ENCODE measurements around the gene IFNL3. TPM values are rescaled to one million over a fixed set of nuclear protein-coding genes. Genes with fewer than 3 reads are reported as not detected.

Gene IFNL3
- total RNA-seq, 1 donor from 2014 or later: not detected

GRCh38 chr19:39199025-39199424 lies 45.8 kb downstream of the IFNL3 start:
- Mint-ChIP-seq H3K36me3 (ENCODE audit: low read depth, unreplicated experiment) (peaks cover 3% of the 10 kb centered on the region), H3K27me3 (ENCODE audit: low read depth, unreplicated experiment) (peaks cover 66% of the 10 kb centered on the region), H3K9me3 (ENCODE audit: unreplicated experiment) (no peaks in the 10 kb centered on the region), H3K27ac (ENCODE audit: unreplicated experiment) (no peak overlapping the region), H3K4me3 (ENCODE audit: unreplicated experiment) (no peak overlapping the region), H3K4me1 (ENCODE audit: low read depth, unreplicated experiment) (peaks cover 2% of the 10 kb centered on the region)
- Histone ChIP-seq H3K4me1 (ENCODE audit: insufficient read depth, low read length) (no peaks in the 10 kb centered on the region), H3K9me3 (ENCODE audit: insufficient read depth, low read depth, low read length) (no peaks in the 10 kb centered on the region), H3K27ac (ENCODE audit: low read depth, low read length) (no peak overlapping the region), H3K27me3 (ENCODE audit: insufficient read depth, low read length) (peaks cover 40% of the 10 kb centered on the region), H3K4me3 (ENCODE audit: insufficient read depth, low read depth, low read length) (no peak overlapping the region), H2AFZ (ENCODE audit: low read depth, low read length) (no peak overlapping the region), H3K9ac (ENCODE audit: low read length) (no peak overlapping the region), H3K36me3 (ENCODE audit: insufficient read depth, low read length) (no peaks in the 10 kb centered on the region), H3K79me2 (ENCODE audit: insufficient read depth, low read length) (no peaks in the 10 kb centered on the region), H4K20me1 (ENCODE audit: insufficient read depth, low read length) (no peaks in the 10 kb centered on the region), H3K4me2 (ENCODE audit: low read length) (no peak overlapping the region)
- DNase-seq (ENCODE audit: low read depth) (peak; percentile 9), FAIRE-seq (no peak)
- TF ChIP-seq, protein P1, sequence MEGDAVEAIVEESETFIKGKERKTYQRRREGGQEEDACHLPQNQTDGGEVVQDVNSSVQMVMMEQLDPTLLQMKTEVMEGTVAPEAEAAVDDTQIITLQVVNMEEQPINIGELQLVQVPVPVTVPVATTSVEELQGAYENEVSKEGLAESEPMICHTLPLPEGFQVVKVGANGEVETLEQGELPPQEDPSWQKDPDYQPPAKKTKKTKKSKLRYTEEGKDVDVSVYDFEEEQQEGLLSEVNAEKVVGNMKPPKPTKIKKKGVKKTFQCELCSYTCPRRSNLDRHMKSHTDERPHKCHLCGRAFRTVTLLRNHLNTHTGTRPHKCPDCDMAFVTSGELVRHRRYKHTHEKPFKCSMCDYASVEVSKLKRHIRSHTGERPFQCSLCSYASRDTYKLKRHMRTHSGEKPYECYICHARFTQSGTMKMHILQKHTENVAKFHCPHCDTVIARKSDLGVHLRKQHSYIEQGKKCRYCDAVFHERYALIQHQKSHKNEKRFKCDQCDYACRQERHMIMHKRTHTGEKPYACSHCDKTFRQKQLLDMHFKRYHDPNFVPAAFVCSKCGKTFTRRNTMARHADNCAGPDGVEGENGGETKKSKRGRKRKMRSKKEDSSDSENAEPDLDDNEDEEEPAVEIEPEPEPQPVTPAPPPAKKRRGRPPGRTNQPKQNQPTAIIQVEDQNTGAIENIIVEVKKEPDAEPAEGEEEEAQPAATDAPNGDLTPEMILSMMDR (IDR thresholded peaks at IDR 0.05; ENCODE audit: insufficient read depth, low read depth, low read length): no peak

- no peaks in the 10 kb centered on the region for H3K36me3 ChIP-seq (ENCODE audit: insufficient read depth, low read length)
- H3K4me3 ChIP-seq (ENCODE audit: insufficient read depth, low read depth, low read length): no peak overlapping the region
- DNase-seq (ENCODE audit: low read depth) (no peak), FAIRE-seq (no peak)
- H3K27ac ChIP-seq (ENCODE audit: low read depth, low read length): no peak overlapping the region
- H4K20me1 ChIP-seq (ENCODE audit: insufficient read depth, low read length): no peaks in the 10 kb centered on the region
- H2AFZ ChIP-seq (ENCODE audit: low read depth, low read length): no peak overlapping the region
- H3K9me3 ChIP-seq (ENCODE audit: insufficient read depth, low read depth, low read length): no peaks in the 10 kb centered on the region
- H3K79me2 ChIP-seq (ENCODE audit: insufficient read depth, low read length): no peaks in the 10 kb centered on the region
- no peaks in the 10 kb centered on the region for H3K4me1 ChIP-seq (ENCODE audit: insufficient read depth, low read length)
- peaks cover 69% of the 10 kb centered on the region for H3K27me3 Mint-ChIP-seq (ENCODE audit: low read depth, unreplicated experiment)
- H3K36me3 Mint-ChIP-seq (ENCODE audit: low read depth, unreplicated experiment): peaks cover 3% of the 10 kb centered on the region
- no peak overlapping the region for H3K4me3 Mint-ChIP-seq (ENCODE audit: unreplicated experiment)
- no peak overlapping the region for H3K9ac ChIP-seq (ENCODE audit: low read length)
- H3K27ac Mint-ChIP-seq (ENCODE audit: unreplicated experiment): no peak overlapping the region
- H3K9me3 Mint-ChIP-seq (ENCODE audit: unreplicated experiment): no peaks in the 10 kb centered on the region
- TF ChIP-seq EZH2 (IDR thresholded peaks at IDR 0.05; ENCODE audit: insufficient read depth, low read length): no peak
- TF ChIP-seq, protein P1 (IDR thresholded peaks at IDR 0.05; ENCODE audit: insufficient read depth, low read depth, low read length): no peak
- H3K27me3 ChIP-seq (ENCODE audit: insufficient read depth, low read length): peaks cover 34% of the 10 kb centered on the region
- H3K4me2 ChIP-seq (ENCODE audit: low read length): no peak overlapping the region
- peaks cover 2% of the 10 kb centered on the region for H3K4me1 Mint-ChIP-seq (ENCODE audit: low read depth, unreplicated experiment)
Measured at GRCh38 chr19:39197808-39198207, 47.0 kb downstream of the IFNL3 start.

DNA sequence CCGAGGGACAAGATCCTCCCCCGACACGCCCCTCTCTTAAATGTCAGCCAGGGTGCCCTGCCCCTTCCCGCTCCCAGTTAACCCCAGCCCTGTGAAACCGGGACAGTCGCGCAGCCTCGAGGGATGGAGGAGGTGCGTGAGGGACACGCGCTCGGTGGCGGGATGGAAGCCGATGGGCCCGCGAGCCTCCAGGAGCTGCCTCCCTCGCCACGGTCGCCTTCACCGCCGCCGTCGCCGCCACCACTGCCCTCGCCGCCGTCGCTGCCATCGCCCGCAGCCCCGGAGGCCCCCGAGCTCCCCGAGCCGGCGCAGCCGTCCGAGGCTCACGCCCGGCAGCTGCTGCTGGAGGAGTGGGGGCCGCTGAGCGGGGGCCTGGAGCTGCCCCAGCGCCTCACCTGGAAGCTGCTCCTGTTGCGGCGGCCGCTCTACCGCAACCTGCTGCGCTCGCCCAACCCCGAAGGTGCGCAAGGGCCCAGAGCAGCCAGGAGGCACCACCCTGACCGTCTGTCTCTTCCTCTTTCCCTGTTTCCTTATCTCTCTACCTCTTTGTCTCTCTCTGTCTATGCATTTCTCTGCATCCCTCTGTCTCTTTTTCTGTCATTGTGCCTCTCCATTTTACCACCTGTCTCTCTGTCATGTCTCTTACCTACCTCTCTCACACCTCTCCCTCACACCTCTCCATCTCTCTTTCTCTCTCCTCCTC lies 47.8 kb downstream of the IFNL3 start, which contains the start of gene NCCRP1:
NCCRP1 (plus strand) TSS at position 105 of the 703 bp plus-strand sequence; CDS start at position 124, 19 bp downstream.
- H3K4me3 Mint-ChIP-seq (ENCODE audit: unreplicated experiment): no peak within 1 kb of the TSS
- peak; percentile 80 for TF ChIP-seq EZH2 (IDR thresholded peaks at IDR 0.05; ENCODE audit: insufficient read depth, low read length)
- TF ChIP-seq, protein P1 (IDR thresholded peaks at IDR 0.05; ENCODE audit: insufficient read depth, low read depth, low read length): no peak
- no peak within 1 kb of the TSS for H3K4me3 ChIP-seq (ENCODE audit: insufficient read depth, low read depth, low read length)
- peaks cover 2% of the 10 kb centered on the region for H3K4me1 Mint-ChIP-seq (ENCODE audit: low read depth, unreplicated experiment)
- H3K9ac ChIP-seq (ENCODE audit: low read length): no peak within 1 kb of the TSS
- no peaks in the 10 kb centered on the region for H3K9me3 ChIP-seq (ENCODE audit: insufficient read depth, low read depth, low read length)
- no peaks in the 10 kb centered on the region for H3K9me3 Mint-ChIP-seq (ENCODE audit: unreplicated experiment)
- no peak within 1 kb of the TSS for H3K27ac Mint-ChIP-seq (ENCODE audit: unreplicated experiment)
- peaks cover 3% of the 10 kb centered on the region for H3K36me3 Mint-ChIP-seq (ENCODE audit: low read depth, unreplicated experiment)
- no peaks in the 10 kb centered on the region for H4K20me1 ChIP-seq (ENCODE audit: insufficient read depth, low read length)
- H3K36me3 ChIP-seq (ENCODE audit: insufficient read depth, low read length): no peaks in the 10 kb centered on the region
- DNase-seq (ENCODE audit: low read depth) (no peak), FAIRE-seq (no peak)
- H2AFZ ChIP-seq (ENCODE audit: low read depth, low read length): no peak within 1 kb of the TSS
- peaks cover 66% of the 10 kb centered on the region for H3K27me3 Mint-ChIP-seq (ENCODE audit: low read depth, unreplicated experiment)
- no peak within 1 kb of the TSS for H3K27ac ChIP-seq (ENCODE audit: low read depth, low read length)
- H3K4me1 ChIP-seq (ENCODE audit: insufficient read depth, low read length): no peaks in the 10 kb centered on the region
- H3K79me2 ChIP-seq (ENCODE audit: insufficient read depth, low read length): no peaks in the 10 kb centered on the region
- H3K4me2 ChIP-seq (ENCODE audit: low read length): no peak within 1 kb of the TSS
- peaks cover 33% of the 10 kb centered on the region for H3K27me3 ChIP-seq (ENCODE audit: insufficient read depth, low read length)

All from astrocyte (in vitro differentiated cells and primary cell).